GM12873 (cell line): ENCODE data around the gene FAM171A1.

Experiments used
- CTCF ChIP-seq: IDR thresholded peaks from 2 replicates; pipeline ENCODE4 v1.5.1; 2012; ENCODE audit warnings: low read depth, mild to moderate bottlenecking, moderate library complexity, low read length, control low read depth; ENCODE audit not compliant: insufficient read depth; ENCODE audit errors: missing control alignments

FAM171A1 gene

GRCh38 chr10:15370856-15371701 is at the start of gene FAM171A1:
Gene FAM171A1 (minus strand): TSS chr10:15371289. CDS start chr10:15371052, 237 bp downstream.
- TF ChIP-seq CTCF: no peak

- no peak for TF ChIP-seq CTCF
These were observed 49.8 kb upstream of the FAM171A1 start for GRCh38 chr10:15420858-15421257.

- peak; percentile 80 for TF ChIP-seq CTCF
These were observed 48.3 kb upstream of the FAM171A1 start for GRCh38 chr10:15419279-15419874.

- TF ChIP-seq CTCF: no peak
These were observed 44.9 kb upstream of the FAM171A1 start for GRCh38 chr10:15416034-15416433.

GRCh38 chr10:15411010-15411409 is 39.9 kb upstream of the FAM171A1 start:
- TF ChIP-seq CTCF: no peak

GRCh38 chr10:15408557-15408956 is 37.5 kb upstream of the FAM171A1 start:
- no peak for TF ChIP-seq CTCF

- no peak for TF ChIP-seq CTCF
These were observed 34.2 kb upstream of the FAM171A1 start for GRCh38 chr10:15405319-15405718.
